PFSK-1 (cell line): Measurements from ENCODE around the gene DCAF12.

Source experiments
- FOXP2 ChIP-seq: optimal IDR thresholded peaks from 2 replicates; pipeline ENCODE3; 2011; ENCODE audit warnings: borderline replicate concordance, control low read depth, inconsistent platforms; ENCODE audit not compliant: insufficient read depth; ENCODE audit errors: extremely low read length, extremely low read depth
- POLR2AphosphoS5 ChIP-seq: IDR thresholded peaks from 2 replicates; pipeline ENCODE4 v1.6.1; 2012; ENCODE audit warnings: low read depth, mild to moderate bottlenecking, control low read depth, low read length, moderate library complexity
- REST ChIP-seq, 2 experiments: IDR thresholded peaks; 2 replicates each; pipeline versions ENCODE4 v1.6.1 to v1.8.0; 2011 to 2012; ENCODE audit warnings: low read depth in 2 of 2, low read length in 2 of 2, control low read depth in 1 of 2, inconsistent platforms in 1 of 2, mild to moderate bottlenecking in 1 of 2, moderate library complexity in 1 of 2; ENCODE audit not compliant: insufficient read depth in 1 of 2
- SIN3A ChIP-seq: IDR thresholded peaks from 2 replicates; pipeline ENCODE4 v1.6.1; 2012; ENCODE audit warnings: mild to moderate bottlenecking, low read length, moderate library complexity, borderline replicate concordance; ENCODE audit not compliant: insufficient read depth
- TAF1 ChIP-seq: IDR thresholded peaks from 2 replicates; pipeline ENCODE4 v1.6.1; 2012; ENCODE audit warnings: low read length, control low read depth, borderline replicate concordance; ENCODE audit not compliant: insufficient read depth

- TF ChIP-seq POLR2AphosphoS5 (no peak), FOXP2 (no peak), REST (IDR thresholded peaks at IDR 0.05; ENCODE audit: insufficient read depth in 1 of 2, low read depth in 2 of 2, low read length in 2 of 2) (no peak), TAF1 (no peak), SIN3A (no peak)
Observed at GRCh38 chr9:34176089-34176488, 49.6 kb upstream of the DCAF12 start.
